Neutrophil (primary cell): ENCODE data around the gene ODAD4.

ENCODE experiments used
- H3K27ac ChIP-seq: fragments of 200-600 bp; sonication (generic); 2 replicates; pipeline ENCODE4 v1.5.1; 2016; ENCODE audit warnings: mild to moderate bottlenecking, moderate library complexity
- H3K27me3 ChIP-seq: fragments of 200-600 bp; sonication (generic); 2 replicates; pipeline ENCODE4 v1.6.0; 2016; ENCODE audit warnings: mild to moderate bottlenecking
- H3K36me3 ChIP-seq: fragments of 200-600 bp; sonication (generic); 2 replicates; pipeline ENCODE4 v1.5.1; 2017
- H3K4me1 ChIP-seq, 2 experiments: fragments of 200-600 bp in 1 of 2; sonication (generic) in 1 of 2; 1 replicate in 1 of 2; 2 replicates in 1 of 2; pipeline versions ENCODE4 v1.5.1 to v1.6.1; 2013 to 2016; ENCODE audit warnings: low read depth in 1 of 2, low read length in 1 of 2, mild to moderate bottlenecking in 1 of 2, moderate library complexity in 1 of 2; ENCODE audit not compliant: control insufficient read depth in 1 of 2, insufficient read depth in 1 of 2
- H3K4me3 ChIP-seq, 2 experiments: fragments of 200-600 bp in 1 of 2; sonication (generic) in 1 of 2; 1 replicate in 1 of 2; 2 replicates in 1 of 2; pipeline ENCODE4 v1.5.1; 2013 to 2016; ENCODE audit warnings: low read depth in 1 of 2, low read length in 1 of 2, mild to moderate bottlenecking in 1 of 2, moderate library complexity in 1 of 2
- H3K9me3 ChIP-seq: fragments of 200-600 bp; sonication (generic); 2 replicates; pipeline ENCODE4 v1.5.1; 2016
- CTCF ChIP-seq: fragments of 200-600 bp; sonication (generic); IDR thresholded peaks from 2 replicates; pipeline ENCODE4 v1.5.1; 2016; ENCODE audit warnings: antibody characterized with exemption

ODAD4 gene

GRCh38 chr17:41984454-41984853 lies 54.0 kb downstream of the ODAD4 start:
- Histone ChIP-seq H3K27ac (no peak overlapping the region), H3K4me1 (peaks cover 0 to 9% of the 10 kb centered on the region in 2 experiments), H3K9me3 (no peaks in the 10 kb centered on the region), H3K4me3 (no peak overlapping the region), H3K36me3 (peaks cover 90% of the 10 kb centered on the region), H3K27me3 (no peaks in the 10 kb centered on the region)
- TF ChIP-seq CTCF: no peak

- Histone ChIP-seq H3K4me1 (peaks cover 0 to 9% of the 10 kb centered on the region in 2 experiments), H3K9me3 (no peaks in the 10 kb centered on the region), H3K27me3 (no peaks in the 10 kb centered on the region), H3K4me3 (no peak overlapping the region), H3K36me3 (peaks cover 92% of the 10 kb centered on the region), H3K27ac (no peak overlapping the region)
- no peak for TF ChIP-seq CTCF
Measured at GRCh38 chr17:41985919-41986318, 55.5 kb downstream of the ODAD4 start.

- Histone ChIP-seq H3K27me3 (no peaks in the 10 kb centered on the region), H3K27ac (no peak overlapping the region), H3K9me3 (no peaks in the 10 kb centered on the region), H3K4me1 (peaks cover 0 to 9% of the 10 kb centered on the region in 2 experiments), H3K36me3 (peaks cover 92% of the 10 kb centered on the region), H3K4me3 (no peak overlapping the region)
- TF ChIP-seq CTCF: no peak
Measured at GRCh38 chr17:41986634-41987033, 56.2 kb downstream of the ODAD4 start.

- Histone ChIP-seq H3K4me3 (no peak overlapping the region), H3K27me3 (no peaks in the 10 kb centered on the region), H3K36me3 (peaks cover 92% of the 10 kb centered on the region), H3K4me1 (peaks cover 0 to 9% of the 10 kb centered on the region in 2 experiments), H3K27ac (no peak overlapping the region), H3K9me3 (no peaks in the 10 kb centered on the region)
- TF ChIP-seq CTCF: no peak
Measured at GRCh38 chr17:41987642-41988041, 57.2 kb downstream of the ODAD4 start.

- no peak for TF ChIP-seq CTCF
- Histone ChIP-seq H3K4me3 (no peak overlapping the region), H3K27me3 (no peaks in the 10 kb centered on the region), H3K36me3 (peaks cover 94% of the 10 kb centered on the region), H3K9me3 (no peaks in the 10 kb centered on the region), H3K27ac (no peak overlapping the region), H3K4me1 (peaks cover 0 to 9% of the 10 kb centered on the region in 2 experiments)
Measured at GRCh38 chr17:41988418-41988817, 58.0 kb downstream of the ODAD4 start.
